GM19239 (cell line): ENCODE data around the gene FBN1.

ENCODE experiments used
- DNase-seq: peaks from one replicate; pipeline ENCODE4 v3.0.0; 2011; ENCODE audit warnings: low spot score; ENCODE audit not compliant: insufficient read length
- FAIRE-seq: peaks from 2 replicates; lab custom pipeline; 2011; peaks lifted over from hg19 to GRCh38; lab: Jason Lieb, UNC

Gene FBN1

DNA sequence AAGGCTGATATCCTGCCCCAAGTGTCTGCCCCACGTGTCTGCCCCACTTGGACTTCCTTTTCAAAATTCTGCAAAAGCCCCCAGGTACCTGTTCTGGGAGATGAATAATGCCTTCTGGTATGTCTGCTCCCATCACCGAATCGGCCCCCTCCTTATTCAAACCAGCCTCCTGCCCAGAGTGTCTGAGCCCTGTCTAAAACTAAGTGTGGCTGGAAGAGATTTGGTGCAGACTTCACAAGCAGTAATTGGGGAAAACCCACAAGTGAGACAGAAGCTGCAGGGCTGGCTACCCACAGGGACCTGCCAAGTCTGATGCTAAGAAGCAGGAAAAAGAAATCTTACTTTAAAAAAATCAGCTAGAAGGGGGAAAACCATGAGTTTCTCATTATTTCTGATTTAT, 229.2 kb downstream of the FBN1 start:
- no peak for FAIRE-seq

DNA sequence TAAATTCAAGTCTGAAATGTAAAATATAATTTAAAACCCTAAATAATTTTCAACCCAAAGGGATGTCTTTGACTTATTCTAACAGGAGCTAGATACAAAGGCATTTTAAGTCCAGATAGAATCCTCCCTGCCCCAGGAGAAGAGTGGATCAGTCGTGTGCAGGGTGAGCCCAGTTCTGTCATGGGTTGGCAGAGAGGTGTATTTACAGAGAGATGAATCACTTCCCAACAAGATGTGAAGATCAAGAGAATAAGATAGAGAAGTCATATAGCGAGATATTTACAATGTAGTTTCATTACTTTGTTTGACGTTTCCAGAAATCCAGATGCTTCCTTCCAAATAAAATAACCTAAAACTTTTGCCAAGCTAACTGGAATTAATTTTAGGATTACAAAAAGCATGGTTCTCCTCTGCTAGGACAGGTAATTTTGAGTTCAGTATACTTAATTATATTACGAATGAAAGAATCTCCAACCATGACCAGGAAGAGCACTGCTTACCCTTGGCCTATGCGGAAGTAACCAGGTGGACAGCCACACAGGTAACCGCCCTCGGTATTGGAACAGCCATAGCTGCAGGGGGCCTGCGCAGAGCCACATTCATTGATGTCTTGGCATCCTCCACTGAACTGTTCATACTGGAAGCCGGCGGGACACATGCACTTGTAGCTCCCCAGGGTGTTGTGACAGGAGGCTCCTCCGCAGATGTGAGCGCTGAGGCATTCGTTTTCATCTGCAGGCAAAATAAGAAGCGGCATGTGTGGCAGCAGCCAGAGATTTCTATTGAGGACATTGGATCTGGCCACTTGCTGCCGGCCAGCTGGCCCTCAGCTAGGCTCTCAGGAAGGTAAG, 230.2 kb downstream of the FBN1 start:
- no peak for DNase-seq
- no peak for FAIRE-seq

More for the DNA sequence above, 229.2 kb downstream of the FBN1 start:
- no peak for DNase-seq

DNA sequence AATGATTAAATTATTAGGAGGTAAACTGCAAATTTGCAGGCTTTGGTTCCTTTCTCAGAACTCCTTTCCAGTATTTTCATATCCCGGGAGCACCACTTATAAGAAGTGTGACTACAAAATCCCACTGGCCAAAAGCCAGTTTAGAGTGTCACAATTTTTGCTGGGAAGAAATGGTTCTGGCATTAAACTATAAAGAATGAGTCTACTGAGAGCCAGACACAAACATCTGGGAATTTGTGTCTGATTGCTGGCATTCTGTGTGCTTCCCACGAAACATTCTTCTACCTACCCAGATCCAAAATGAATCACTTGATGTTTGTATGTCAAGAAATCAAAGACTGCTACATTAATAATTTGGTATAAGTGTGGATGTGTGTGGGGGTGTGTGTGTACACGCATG, 231.5 kb downstream of the FBN1 start:
- FAIRE-seq (no peak), DNase-seq (no peak)

DNA sequence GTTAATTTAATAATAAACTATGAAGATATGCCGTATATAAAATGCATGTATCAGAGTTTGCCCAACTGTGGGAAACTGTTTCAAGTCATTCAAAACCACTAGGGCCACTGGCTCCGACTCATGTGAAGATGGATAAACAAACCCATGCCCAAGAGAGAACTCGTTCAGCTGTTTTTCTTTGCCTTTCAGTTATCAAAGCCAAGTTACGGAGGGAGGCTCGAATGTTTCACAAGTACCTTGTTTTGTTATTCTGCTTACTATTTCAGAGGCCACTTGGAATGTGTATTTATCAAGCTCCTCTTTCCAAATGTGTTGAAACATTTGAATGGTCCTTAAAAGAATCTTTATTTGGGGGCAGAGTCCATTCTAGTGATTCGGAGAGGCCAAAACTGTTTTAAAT, 232.2 kb downstream of the FBN1 start:
- DNase-seq (no peak), FAIRE-seq (no peak)

DNA sequence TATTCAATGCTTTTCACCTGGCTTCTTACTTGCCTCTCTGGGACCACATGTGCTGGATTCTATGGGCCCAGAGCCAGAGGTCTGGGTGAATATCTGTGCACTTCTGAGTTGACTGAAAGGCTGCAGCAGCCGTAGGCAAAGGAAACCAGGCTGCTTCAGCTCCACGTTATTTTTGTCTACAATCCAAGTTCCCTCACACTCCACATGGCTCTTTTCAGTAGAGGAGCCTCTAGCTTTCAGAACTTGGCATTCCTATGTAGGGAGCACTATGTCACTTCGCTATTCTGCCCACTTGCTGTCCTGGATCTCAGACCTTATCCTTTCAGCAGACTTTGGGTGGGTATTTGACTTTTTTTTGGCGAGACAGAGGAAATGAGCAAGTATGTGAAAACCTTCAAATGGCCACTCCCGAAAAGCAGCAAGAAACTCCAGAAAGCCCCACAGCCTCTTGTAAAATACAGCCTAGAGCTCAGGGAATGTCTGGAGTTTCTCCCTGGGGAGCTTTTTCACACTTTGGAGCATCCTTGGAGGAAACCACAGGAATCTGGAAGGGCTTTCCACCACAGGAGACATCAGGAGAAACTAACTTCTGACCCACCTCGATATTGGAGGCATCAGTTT, 233.4 kb downstream of the FBN1 start:
- FAIRE-seq: no peak

GRCh38 chr15:48409623-48410022, 235.9 kb downstream of the FBN1 start:
- DNase-seq (no peak), FAIRE-seq (no peak)

More for the DNA sequence above, 233.4 kb downstream of the FBN1 start:
- DNase-seq: no peak

- no peak for FAIRE-seq
Measured at GRCh38 chr15:48408327-48408726, 237.2 kb downstream of the FBN1 start.

GRCh38 chr15:48407646-48408045, 237.9 kb downstream of the FBN1 start:
- DNase-seq (no peak), FAIRE-seq (no peak)

More at GRCh38 chr15:48408327-48408726, 237.2 kb downstream of the FBN1 start:
- no peak for DNase-seq

- FAIRE-seq: no peak
- DNase-seq: no peak
Measured at GRCh38 chr15:48406911-48407310, 238.6 kb downstream of the FBN1 start.

- FAIRE-seq: no peak
- no peak for DNase-seq
Measured at GRCh38 chr15:48406266-48406891, 239.1 kb downstream of the FBN1 start.

DNA sequence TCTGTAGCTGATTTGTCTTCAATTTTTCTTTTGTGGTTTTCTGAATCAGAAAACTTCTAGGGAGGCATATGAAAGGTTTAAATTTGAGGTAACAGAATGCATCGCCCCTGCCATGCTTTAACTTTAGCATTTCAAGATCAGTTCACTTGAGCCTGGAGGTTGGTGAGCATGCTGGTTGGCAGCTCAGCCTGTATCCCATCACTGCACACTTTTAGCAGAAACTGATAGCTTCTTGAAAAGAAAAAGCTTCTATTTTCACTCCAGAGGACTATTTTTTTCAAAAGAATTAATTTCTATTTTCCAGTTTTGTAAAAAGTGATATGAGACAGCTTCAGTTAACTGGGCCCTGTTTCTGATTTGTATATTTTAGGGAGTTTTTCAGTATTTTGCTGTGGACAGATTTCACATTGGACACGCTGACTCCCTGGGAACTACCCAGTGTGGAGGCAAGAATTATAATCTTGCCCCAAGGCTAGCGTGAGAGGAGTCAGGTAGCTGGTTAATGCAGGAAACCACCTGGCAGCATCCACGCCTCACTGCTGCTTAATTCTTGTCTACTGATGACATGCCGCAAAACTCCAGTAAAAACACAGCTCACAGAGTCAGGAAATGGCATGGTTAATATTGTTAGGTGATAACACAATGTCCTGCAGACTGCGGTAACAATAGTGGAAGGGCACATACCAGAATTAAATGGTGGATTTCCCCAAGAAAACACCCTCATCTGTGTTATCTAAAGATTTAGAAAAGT, 242.9 kb downstream of the FBN1 start:
- FAIRE-seq: no peak

DNA sequence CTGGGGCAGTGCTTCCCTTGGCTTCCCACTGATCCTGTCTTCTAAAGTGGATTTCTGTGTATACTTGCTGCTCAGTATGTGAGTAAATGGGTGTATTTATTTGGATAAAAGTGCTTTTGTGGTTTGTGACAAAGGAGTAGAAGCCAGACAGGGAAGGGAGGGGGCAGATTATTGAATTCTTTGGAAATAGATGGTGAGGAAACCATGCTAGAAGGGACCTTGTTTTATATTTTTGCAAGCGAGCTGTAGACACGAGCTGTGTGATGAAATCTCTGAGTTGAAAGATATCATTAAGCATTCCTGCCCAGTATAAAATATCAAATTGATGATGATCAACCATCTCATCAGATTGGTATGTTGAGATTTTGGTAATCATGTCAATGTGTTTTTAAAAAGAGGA, 245.4 kb downstream of the FBN1 start:
- FAIRE-seq (no peak), DNase-seq (no peak)

More for the DNA sequence above, 242.9 kb downstream of the FBN1 start:
- DNase-seq: no peak

DNA sequence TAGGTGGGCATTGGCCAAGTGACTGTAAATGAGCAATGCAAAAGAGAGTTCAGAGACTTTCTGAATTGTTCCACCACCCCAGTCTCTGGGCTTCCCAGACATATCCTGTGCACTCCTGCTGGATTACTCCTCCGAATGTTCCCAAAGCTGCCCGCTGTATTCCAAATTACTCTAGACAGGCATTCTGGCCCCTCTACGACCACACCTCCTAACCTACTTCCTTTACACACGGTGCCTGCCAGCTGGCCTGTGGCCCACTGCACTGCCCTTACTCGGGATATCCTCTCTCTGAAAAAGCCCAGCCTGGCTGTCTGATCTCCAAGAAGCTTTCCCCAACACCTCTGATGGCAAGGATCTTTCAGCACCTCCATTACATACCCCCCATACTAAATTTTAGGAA, 247.7 kb downstream of the FBN1 start:
- FAIRE-seq (no peak), DNase-seq (no peak)

GRCh38 chr15:48396020-48396419, 249.5 kb downstream of the FBN1 start:
- DNase-seq: no peak
- FAIRE-seq: no peak

DNA sequence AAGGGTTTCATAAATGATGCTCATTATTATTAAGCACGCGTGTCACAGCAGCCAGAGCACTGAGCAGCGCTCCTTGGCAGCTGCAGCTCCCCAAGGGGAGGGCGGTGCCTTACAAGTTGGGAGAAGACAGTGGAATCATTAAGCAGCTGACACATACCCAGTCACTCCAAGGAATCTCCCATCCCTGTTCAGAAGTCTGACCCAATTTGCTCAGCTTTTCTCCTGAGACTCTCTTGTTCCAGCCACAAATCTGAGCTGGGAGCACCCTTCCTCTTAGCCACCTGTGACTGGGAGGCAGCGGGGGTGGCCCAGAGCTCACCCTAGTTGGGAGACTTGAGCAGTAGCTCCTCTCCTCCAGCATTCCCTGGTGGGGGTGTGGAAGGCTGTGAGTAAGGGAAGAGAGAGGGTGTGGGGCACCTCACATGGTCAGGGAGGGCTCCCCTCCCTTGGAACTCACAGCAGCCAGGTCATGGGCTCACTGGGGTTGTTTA, 249.9 kb downstream of the FBN1 start:
- DNase-seq: no peak

GRCh38 chr15:48394970-48395369, 250.5 kb downstream of the FBN1 start:
- no peak for DNase-seq

More for the DNA sequence above, 249.9 kb downstream of the FBN1 start:
- FAIRE-seq: no peak

GRCh38 chr15:48393645-48394506, 251.6 kb downstream of the FBN1 start:
- DNase-seq (no peak), FAIRE-seq (no peak)

More at GRCh38 chr15:48394970-48395369, 250.5 kb downstream of the FBN1 start:
- FAIRE-seq: no peak

- FAIRE-seq: no peak
- no peak for DNase-seq
Measured at GRCh38 chr15:48392356-48392755, 253.2 kb downstream of the FBN1 start.

- DNase-seq (no peak), FAIRE-seq (no peak)
Measured at GRCh38 chr15:48391950-48392349, 253.6 kb downstream of the FBN1 start.
